Mesenchymal stem cell (in vitro differentiated cells and primary cell): ENCODE measurements around the gene LRIT3.

ENCODE experiments used
- DNase-seq: peaks from one replicate; pipeline ENCODE4 v3.0.0-alpha.2; 2013
- H2AFZ ChIP-seq: one replicate; pipeline ENCODE4 v1.6.1; 2013; ENCODE audit warnings: low read depth, mild to moderate bottlenecking, control low read depth, inconsistent platforms, low read length, moderate library complexity
- H2AK5ac ChIP-seq: 2 replicates; pipeline ENCODE4 v1.6.1; 2013; ENCODE audit warnings: low read length, moderate library complexity, mild to moderate bottlenecking, inconsistent platforms; ENCODE audit not compliant: severe bottlenecking
- H2BK120ac ChIP-seq: one replicate; pipeline ENCODE4 v1.6.1; 2013; ENCODE audit warnings: low read depth, mild to moderate bottlenecking, inconsistent platforms, low read length, moderate library complexity
- H2BK12ac ChIP-seq, 2 experiments: one replicate each; pipeline ENCODE4 v1.6.1; 2013; ENCODE audit warnings: inconsistent platforms in 2 of 2, low read length in 2 of 2, mild to moderate bottlenecking in 2 of 2, moderate library complexity in 2 of 2, control low read depth in 1 of 2
- H2BK15ac ChIP-seq: one replicate; pipeline ENCODE4 v1.6.1; 2013; ENCODE audit warnings: mild to moderate bottlenecking, low read depth, inconsistent platforms; ENCODE audit not compliant: poor library complexity, severe bottlenecking
- H2BK5ac ChIP-seq: 2 replicates; pipeline ENCODE4 v1.6.1; 2013; ENCODE audit warnings: low read depth, mild to moderate bottlenecking, low read length, control low read depth, inconsistent platforms; ENCODE audit not compliant: poor library complexity, severe bottlenecking
- H3K14ac ChIP-seq, 2 experiments: one replicate each; pipeline ENCODE4 v1.6.1; 2013; ENCODE audit warnings: inconsistent platforms in 2 of 2, low read length in 2 of 2, control low read depth in 1 of 2, mild to moderate bottlenecking in 1 of 2, moderate library complexity in 1 of 2
- H3K18ac ChIP-seq, 2 experiments: one replicate each; pipeline ENCODE4 v1.6.1; 2013; ENCODE audit warnings: inconsistent platforms in 2 of 2, low read length in 2 of 2, control low read depth in 1 of 2, low read depth in 1 of 2, mild to moderate bottlenecking in 1 of 2
- H3K23ac ChIP-seq, 2 experiments: one replicate each; pipeline ENCODE4 v1.6.1; 2013; ENCODE audit warnings: inconsistent platforms in 2 of 2, low read length in 2 of 2, mild to moderate bottlenecking in 2 of 2, moderate library complexity in 2 of 2, control low read depth in 1 of 2
- H3K27ac ChIP-seq: 2 replicates; pipeline ENCODE4 v1.5.1; 2013; ENCODE audit warnings: mild to moderate bottlenecking, moderate library complexity, low read length, control low read depth, inconsistent platforms; ENCODE audit not compliant: poor library complexity, severe bottlenecking
- H3K27me3 ChIP-seq, 2 experiments: 2 replicates each; pipeline versions ENCODE4 v1.6.1 to v1.7.0; 2013; ENCODE audit warnings: low read length in 2 of 2, mild to moderate bottlenecking in 2 of 2, moderate library complexity in 2 of 2, control low read depth in 1 of 2, inconsistent platforms in 1 of 2; ENCODE audit not compliant: control insufficient read depth in 1 of 2, insufficient read depth in 1 of 2
- H3K36me3 ChIP-seq, 2 experiments: 2 replicates each; pipeline versions ENCODE4 v1.6.1 to v1.7.0; 2013; ENCODE audit warnings: low read length in 2 of 2, control low read depth in 1 of 2, inconsistent platforms in 1 of 2, low read depth in 1 of 2, mild to moderate bottlenecking in 1 of 2; ENCODE audit not compliant: insufficient read depth in 2 of 2, control insufficient read depth in 1 of 2
- H3K4ac ChIP-seq, 2 experiments: one replicate each; pipeline ENCODE4 v1.6.1; 2013; ENCODE audit warnings: inconsistent platforms in 2 of 2, low read length in 2 of 2, mild to moderate bottlenecking in 2 of 2, moderate library complexity in 2 of 2, control low read depth in 1 of 2, low read depth in 1 of 2
- H3K4me1 ChIP-seq: 2 replicates; pipeline ENCODE4 v1.6.1; 2013; ENCODE audit warnings: low read depth, low read length, control low read depth; ENCODE audit not compliant: control insufficient read depth, insufficient read depth
- H3K4me2 ChIP-seq: 2 replicates; pipeline ENCODE4 v1.6.1; 2013; ENCODE audit warnings: low read length, mild to moderate bottlenecking, inconsistent platforms; ENCODE audit not compliant: poor library complexity, severe bottlenecking
- H3K4me3 ChIP-seq, 2 experiments: 2 replicates each; pipeline versions ENCODE4 v1.5.1 to v1.7.0; 2013; ENCODE audit warnings: low read length in 2 of 2, mild to moderate bottlenecking in 2 of 2, control low read depth in 1 of 2, low read depth in 1 of 2; ENCODE audit not compliant: insufficient read depth in 1 of 2
- H3K79me1 ChIP-seq: replicated peaks from 2 replicates; pipeline ENCODE4 v1.6.1; 2013; ENCODE audit warnings: mild to moderate bottlenecking, control low read depth, low read length, inconsistent platforms; ENCODE audit not compliant: poor library complexity, severe bottlenecking
- H3K9ac ChIP-seq: 2 replicates; pipeline ENCODE4 v1.7.0; 2013; ENCODE audit warnings: mild to moderate bottlenecking, low read length, moderate library complexity
- H3K9me3 ChIP-seq: 2 replicates; pipeline ENCODE4 v1.7.0; 2013; ENCODE audit warnings: mild to moderate bottlenecking, low read length; ENCODE audit not compliant: control insufficient read depth
- H4K8ac ChIP-seq: one replicate; pipeline ENCODE4 v1.6.1; 2013; ENCODE audit warnings: inconsistent platforms, mild to moderate bottlenecking, low read length, moderate library complexity
- H4K91ac ChIP-seq: one replicate; pipeline ENCODE4 v1.6.1; 2013; ENCODE audit warnings: mild to moderate bottlenecking, low read length, inconsistent platforms
- WGBS: methylation state at CpG from one replicate; pipeline ENCODE4 v1.1.7; 2013; ENCODE audit warnings: mixed read lengths; 5-methylcytosine and 5-hydroxymethylcytosine counted together

Gene LRIT3

DNA sequence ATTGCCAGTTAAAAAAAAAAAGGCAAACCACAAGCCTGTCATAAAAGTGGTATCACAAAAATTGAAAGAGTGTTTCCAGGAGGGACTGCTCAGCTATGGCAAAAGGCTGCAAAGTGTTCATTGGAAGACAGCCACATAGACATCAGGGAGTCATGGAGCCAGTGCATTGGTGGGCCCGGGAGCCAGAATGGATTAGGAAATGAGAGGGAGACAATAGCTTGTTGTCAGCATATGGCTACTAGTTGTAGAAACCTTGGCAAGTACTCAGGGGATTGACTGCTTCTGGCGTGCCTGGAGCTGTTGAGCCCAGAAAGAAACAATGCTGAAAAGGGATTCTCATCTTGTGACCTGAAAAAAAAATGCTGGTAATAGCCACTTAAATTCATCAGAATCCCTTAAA, 27.3 kb upstream of the LRIT3 start:
- Histone ChIP-seq H2BK12ac (no peak overlapping the region), H3K4me3 (no peak overlapping the region), H2BK5ac (no peak overlapping the region), H3K79me1 (peaks cover 18% of the 10 kb centered on the region), H4K8ac (no peak overlapping the region), H2BK15ac (no peak overlapping the region), H3K4me2 (no peak overlapping the region), H2BK120ac (no peak overlapping the region), H3K4ac (no peak overlapping the region), H3K9me3 (no peaks in the 10 kb centered on the region), H2AFZ (no peak overlapping the region), H3K23ac (no peak overlapping the region), H3K14ac (no peak overlapping the region), H3K36me3 (peaks cover 14 to 75% of the 10 kb centered on the region in 2 experiments), H4K91ac (no peak overlapping the region), H3K18ac (no peak overlapping the region), H3K9ac (no peak overlapping the region), H3K27me3 (no peaks in the 10 kb centered on the region), H2AK5ac (no peak overlapping the region), H3K4me1 (no peaks in the 10 kb centered on the region), H3K27ac (no peak overlapping the region)
- 95% methylated on average over 1 of the region's 2 CpGs for WGBS
- no peak for DNase-seq

DNA sequence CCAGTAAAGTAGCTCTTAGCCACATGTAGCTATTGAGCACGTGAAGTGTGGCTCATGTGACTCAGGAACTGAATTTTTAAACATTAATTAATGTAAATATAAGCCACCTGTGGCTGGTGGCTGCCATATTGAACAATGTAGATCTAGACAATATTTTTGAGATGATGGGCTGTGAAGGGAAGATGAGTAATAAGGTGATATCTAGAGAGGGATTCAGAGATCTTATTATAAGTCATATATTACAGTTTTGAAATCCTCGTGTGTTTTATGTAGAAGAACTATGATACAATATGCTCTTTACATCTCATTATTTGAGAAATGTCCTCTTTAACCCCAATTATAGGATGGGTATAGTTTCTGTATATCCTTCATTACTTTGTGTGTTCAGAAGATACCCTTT, 26.7 kb upstream of the LRIT3 start:
- peaks cover 15% of the 10 kb centered on the region for H3K79me1 ChIP-seq
- H3K23ac ChIP-seq: no peak overlapping the region
- H3K18ac ChIP-seq: no peak overlapping the region
- no peak overlapping the region for H2BK12ac ChIP-seq
- no peaks in the 10 kb centered on the region for H3K27me3 ChIP-seq
- no peaks in the 10 kb centered on the region for H3K9me3 ChIP-seq
- DNase-seq: no peak
- H2BK5ac ChIP-seq: no peak overlapping the region
- H3K4me1 ChIP-seq: no peaks in the 10 kb centered on the region
- H3K4me3 ChIP-seq: no peak overlapping the region
- H2AK5ac ChIP-seq: no peak overlapping the region
- H2BK120ac ChIP-seq: no peak overlapping the region
- no peak overlapping the region for H2BK15ac ChIP-seq
- no peak overlapping the region for H2AFZ ChIP-seq
- peaks cover 14 to 76% of the 10 kb centered on the region in 2 experiments for H3K36me3 ChIP-seq
- no peak overlapping the region for H3K14ac ChIP-seq
- no peak overlapping the region for H4K91ac ChIP-seq
- H3K9ac ChIP-seq: no peak overlapping the region
- WGBS: no CpG with 5 or more reads among the region's 2 CpGs
- H4K8ac ChIP-seq: no peak overlapping the region
- H3K4ac ChIP-seq: no peak overlapping the region
- no peak overlapping the region for H3K4me2 ChIP-seq
- H3K27ac ChIP-seq: no peak overlapping the region

DNA sequence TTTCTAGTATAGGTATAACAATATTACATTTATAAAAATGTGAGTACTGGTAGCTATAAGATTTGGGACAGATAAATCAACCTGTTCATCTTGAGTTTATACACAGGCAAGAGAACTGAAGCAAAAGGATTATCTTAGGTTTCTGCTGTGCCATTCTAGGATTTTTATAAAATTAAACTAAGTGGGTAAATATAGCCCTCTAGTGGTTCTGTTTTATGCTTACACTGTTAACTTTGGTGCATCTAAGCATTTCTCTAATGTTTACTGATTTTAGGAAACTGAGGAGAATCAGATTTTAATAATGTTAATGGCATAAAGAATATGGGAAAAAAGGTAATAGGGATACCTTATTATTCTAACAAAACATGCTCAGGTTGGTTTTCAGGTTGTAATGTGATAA, 21.2 kb upstream of the LRIT3 start:
- Histone ChIP-seq H3K14ac (no peak overlapping the region), H4K8ac (no peak overlapping the region), H3K4ac (no peak overlapping the region)

DNA sequence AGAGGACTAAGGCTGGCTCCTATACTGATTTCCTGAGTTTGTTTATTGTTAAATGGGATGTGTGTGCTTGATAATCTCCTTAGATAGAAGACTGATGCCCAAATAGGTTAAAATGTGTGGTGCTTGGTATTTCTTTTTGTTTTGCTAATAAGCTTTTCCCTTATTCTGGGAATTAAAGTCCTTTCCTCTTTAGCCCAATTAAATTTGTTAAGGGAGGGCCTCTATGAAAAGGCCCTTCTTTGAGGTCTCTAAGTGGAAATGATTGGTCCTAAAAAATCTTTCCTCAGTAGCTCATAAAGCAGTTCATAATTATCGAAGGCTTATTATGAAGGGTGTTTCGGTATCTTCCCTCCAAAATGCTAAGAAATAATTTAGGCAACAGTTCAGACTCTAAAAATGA, 20.2 kb upstream of the LRIT3 start, which contains the start of gene RRH:
RRH (plus strand) TSS at position 301 of the 400 bp plus-strand sequence; CDS start at position 357, 56 bp downstream.
- no peak within 1 kb of the TSS for H3K4ac ChIP-seq
- H3K79me1 ChIP-seq: peaks cover 4% of the 10 kb centered on the region
- no peak within 1 kb of the TSS for H3K18ac ChIP-seq
- no peak within 1 kb of the TSS for H2BK120ac ChIP-seq
- H2BK5ac ChIP-seq: no peak within 1 kb of the TSS
- no peak within 1 kb of the TSS for H3K14ac ChIP-seq
- peaks cover 3 to 40% of the 10 kb centered on the region in 2 experiments for H3K36me3 ChIP-seq
- DNase-seq: no peak
- H3K23ac ChIP-seq: no peak within 1 kb of the TSS
- no peaks in the 10 kb centered on the region for H3K27me3 ChIP-seq
- H4K8ac ChIP-seq: no peak within 1 kb of the TSS
- H4K91ac ChIP-seq: no peak within 1 kb of the TSS
- H2BK12ac ChIP-seq: no peak within 1 kb of the TSS
- H3K27ac ChIP-seq: no peak within 1 kb of the TSS
- no peaks in the 10 kb centered on the region for H3K4me1 ChIP-seq
- no peak within 1 kb of the TSS for H2BK15ac ChIP-seq
- no peak within 1 kb of the TSS for H3K4me2 ChIP-seq
- no peak within 1 kb of the TSS for H3K9ac ChIP-seq
- 100% methylated on average over 2 of the region's 2 CpGs for WGBS
- H3K4me3 ChIP-seq: no peak within 1 kb of the TSS
- no peak within 1 kb of the TSS for H2AFZ ChIP-seq
- H2AK5ac ChIP-seq: no peak within 1 kb of the TSS
- no peaks in the 10 kb centered on the region for H3K9me3 ChIP-seq

More for the DNA sequence above, 21.2 kb upstream of the LRIT3 start:
- Histone ChIP-seq H3K36me3 (peaks cover 6 to 47% of the 10 kb centered on the region in 2 experiments), H3K4me2 (no peak overlapping the region), H3K9ac (no peak overlapping the region), H2BK120ac (no peak overlapping the region), H4K91ac (no peak overlapping the region), H2AK5ac (no peak overlapping the region), H3K23ac (no peak overlapping the region), H3K27ac (no peak overlapping the region), H3K18ac (no peak overlapping the region), H2BK12ac (no peak overlapping the region), H2AFZ (no peak overlapping the region), H3K4me3 (no peak overlapping the region), H3K4me1 (no peaks in the 10 kb centered on the region), H3K27me3 (no peaks in the 10 kb centered on the region), H2BK15ac (no peak overlapping the region), H3K79me1 (peaks cover 6% of the 10 kb centered on the region), H3K9me3 (no peaks in the 10 kb centered on the region), H2BK5ac (no peak overlapping the region)
- DNase-seq: peak; percentile 38
